BLaER1 (cell line): ENCODE data around the gene FUT2.
"Not testable (repeated sequence)": the region's sequence is repeated elsewhere in the genome, so short reads cannot be mapped to it uniquely, and the experiment has no call there.

Experiments used
- H3K27ac ChIP-seq: shearing (Covaris generic); formaldehyde crosslinking; 2 replicates; pipeline ENCODE4 v1.8.1; 2022
- H3K27me3 ChIP-seq: shearing (Covaris generic); formaldehyde crosslinking; 2 replicates; pipeline ENCODE4 v1.8.1; 2022
- H3K36me3 ChIP-seq: shearing (Covaris generic); formaldehyde crosslinking; 2 replicates; pipeline ENCODE4 v1.8.1; 2022
- H3K4me1 ChIP-seq: shearing (Covaris generic); formaldehyde crosslinking; 2 replicates; pipeline ENCODE4 v1.8.1; 2022
- H3K4me2 ChIP-seq: shearing (Covaris generic); formaldehyde crosslinking; 2 replicates; pipeline ENCODE4 v1.8.1; 2022
- H3K4me3 ChIP-seq: shearing (Covaris generic); formaldehyde crosslinking; 2 replicates; pipeline ENCODE4 v1.8.1; 2022
- H3K9ac ChIP-seq: shearing (Covaris generic); formaldehyde crosslinking; 2 replicates; pipeline ENCODE4 v1.8.1; 2022
- H3K9me3 ChIP-seq: shearing (Covaris generic); formaldehyde crosslinking; 2 replicates; pipeline ENCODE4 v1.8.1; 2022
- H4K20me1 ChIP-seq: shearing (Covaris generic); formaldehyde crosslinking; 2 replicates; pipeline ENCODE4 v1.8.1; 2022
- Cebpa-rat ChIP-seq: shearing (Covaris generic); IDR thresholded peaks from 2 replicates; pipeline ENCODE4 v1.8.1; 2022

FUT2 gene

GRCh38 chr19:48670699-48671445, 24.9 kb upstream of the FUT2 start:
- Histone ChIP-seq H4K20me1 (no peaks in the 10 kb centered on the region), H3K27me3 (no peaks in the 10 kb centered on the region), H3K4me1 (peaks cover 23% of the 10 kb centered on the region), H3K36me3 (no peaks in the 10 kb centered on the region), H3K4me2 (no peak overlapping the region), H3K4me3 (no peak overlapping the region), H3K9ac (no peak overlapping the region), H3K27ac (peak overlapping the region; percentile 35; the same call in 1 of the 2 replicates), H3K9me3 (no peaks in the 10 kb centered on the region)
- TF ChIP-seq Cebpa-rat = no peak

- no peaks in the 10 kb centered on the region for H4K20me1 ChIP-seq
- peaks cover 25% of the 10 kb centered on the region for H3K4me1 ChIP-seq
- peak overlapping the region; percentile 9; the same call in 1 of the 2 replicates for H3K4me2 ChIP-seq
- no peaks in the 10 kb centered on the region for H3K9me3 ChIP-seq
- H3K36me3 ChIP-seq = no peaks in the 10 kb centered on the region
- H3K27ac ChIP-seq = no peak overlapping the region
- H3K27me3 ChIP-seq = no peaks in the 10 kb centered on the region
- H3K9ac ChIP-seq = no peak overlapping the region
- H3K4me3 ChIP-seq = no peak overlapping the region
- no peak for TF ChIP-seq Cebpa-rat
Observed at GRCh38 chr19:48671446-48671995, 24.2 kb upstream of the FUT2 start.

- Histone ChIP-seq H3K9me3 (no peaks in the 10 kb centered on the region), H3K4me3 (no peak within 1 kb of the TSS), H3K4me1 (peaks cover 29% of the 10 kb centered on the region), H4K20me1 (no peaks in the 10 kb centered on the region), H3K36me3 (no peaks in the 10 kb centered on the region), H3K9ac (0 out of 2 replicates have a peak within 1 kb of the TSS, but pooled peaks have one; percentile 5), H3K27me3 (no peaks in the 10 kb centered on the region), H3K27ac (0 out of 2 replicates have a peak within 1 kb of the TSS, but pooled peaks have one; percentile 4), H3K4me2 (peak within 1 kb of the TSS; percentile 9; the same call in 1 of the 2 replicates)
- TF ChIP-seq Cebpa-rat = no peak
Observed at GRCh38 chr19:48672994-48673393, 22.8 kb upstream of the FUT2 start, which contains the start of gene NTN5. Gene NTN5, minus strand, starts transcription at chr19:48673017. Its CDS starts 2,031 bp downstream, at chr19:48670986.

GRCh38 chr19:48673436-48674100, 22.2 kb upstream of the FUT2 start:
- no peaks in the 10 kb centered on the region for H4K20me1 ChIP-seq
- no peak for TF ChIP-seq Cebpa-rat
- H3K4me3 ChIP-seq = no peak overlapping the region
- no peak overlapping the region for H3K27ac ChIP-seq
- peaks cover 35% of the 10 kb centered on the region for H3K4me1 ChIP-seq
- 0 out of 2 replicates have a peak overlapping the region, but pooled peaks have one; percentile 5 for H3K9ac ChIP-seq
- no peaks in the 10 kb centered on the region for H3K9me3 ChIP-seq
- H3K36me3 ChIP-seq = no peaks in the 10 kb centered on the region
- H3K4me2 ChIP-seq = no peak overlapping the region
- H3K27me3 ChIP-seq = no peaks in the 10 kb centered on the region

DNA sequence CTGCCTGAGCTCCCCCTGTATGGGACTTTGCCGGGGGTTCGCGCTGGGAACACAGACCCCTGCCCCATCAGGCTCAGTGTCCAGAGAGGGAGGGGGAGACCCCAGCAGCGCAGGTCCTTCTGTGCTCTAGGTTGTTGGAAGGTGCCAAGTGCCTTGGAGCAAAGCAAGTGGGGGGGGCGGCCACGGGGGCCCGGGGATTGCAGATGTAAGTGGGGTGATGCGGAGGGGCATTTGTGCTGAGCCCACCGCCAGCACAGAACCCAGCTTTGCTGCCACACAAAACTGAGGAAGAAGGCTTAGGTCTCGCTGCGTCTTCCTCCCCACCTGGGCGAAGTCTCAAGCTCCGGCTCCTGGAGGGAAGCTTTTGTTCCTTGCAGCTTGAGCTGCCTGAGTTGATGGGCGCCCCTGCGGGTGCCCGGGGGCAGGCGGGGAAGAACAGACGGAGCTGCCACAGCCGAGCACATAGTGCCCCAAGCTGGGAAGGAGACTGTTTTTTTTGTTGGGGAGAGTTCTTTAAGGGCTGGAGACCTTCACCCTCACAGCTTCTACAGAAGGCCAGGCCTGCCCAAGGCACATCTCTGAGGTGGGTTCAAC, 21.5 kb upstream of the FUT2 start:
- Histone ChIP-seq H3K4me1 (peaks cover 42% of the 10 kb centered on the region), H3K4me3 (no peak overlapping the region), H3K36me3 (no peaks in the 10 kb centered on the region), H3K27ac (0 out of 2 replicates have a peak overlapping the region, but pooled peaks have one; percentile 14), H3K9me3 (no peaks in the 10 kb centered on the region), H3K4me2 (peak overlapping the region; percentile 38; the same call in 1 of the 2 replicates), H3K27me3 (no peaks in the 10 kb centered on the region), H3K9ac (0 out of 2 replicates have a peak overlapping the region, but pooled peaks have one; percentile 5), H4K20me1 (no peaks in the 10 kb centered on the region)
- TF ChIP-seq Cebpa-rat = no peak

GRCh38 chr19:48674921-48675824, 20.6 kb upstream of the FUT2 start:
- no peak for TF ChIP-seq Cebpa-rat
- Histone ChIP-seq H3K4me2 (peak overlapping the region; percentile 38), H3K9me3 (no peaks in the 10 kb centered on the region), H3K9ac (peak overlapping the region; percentile 42; the same call in 1 of the 2 replicates), H3K36me3 (no peaks in the 10 kb centered on the region), H4K20me1 (no peaks in the 10 kb centered on the region), H3K27me3 (no peaks in the 10 kb centered on the region), H3K27ac (0 out of 2 replicates have a peak overlapping the region, but pooled peaks have one; percentile 41), H3K4me1 (peaks cover 51% of the 10 kb centered on the region), H3K4me3 (no peak overlapping the region)

DNA sequence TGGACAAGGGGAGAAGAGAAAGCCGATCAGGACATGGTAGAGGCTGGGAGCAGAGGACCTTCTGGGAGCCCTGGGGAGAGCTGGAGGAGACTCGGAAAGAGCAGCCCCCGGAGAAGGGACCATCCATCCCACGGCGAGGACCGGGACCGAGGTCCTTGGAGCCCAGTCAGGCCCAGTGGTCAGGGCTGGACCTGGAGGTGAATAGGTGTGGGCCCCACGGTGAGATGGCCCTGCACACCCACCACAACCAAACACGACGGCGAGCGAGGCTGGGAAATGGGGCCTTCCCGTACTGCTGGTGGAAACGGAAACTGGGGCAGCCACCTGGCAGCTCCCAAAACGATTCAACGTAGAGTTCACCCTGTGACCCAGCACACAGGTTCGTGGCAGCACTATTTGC, 19.3 kb upstream of the FUT2 start:
- H3K27me3 ChIP-seq = no peaks in the 10 kb centered on the region
- no peak overlapping the region for H3K4me3 ChIP-seq
- H3K27ac ChIP-seq = no peak overlapping the region
- no peaks in the 10 kb centered on the region for H3K36me3 ChIP-seq
- H3K4me2 ChIP-seq = no peak overlapping the region
- no peaks in the 10 kb centered on the region for H4K20me1 ChIP-seq
- TF ChIP-seq Cebpa-rat = no peak
- H3K9ac ChIP-seq = no peak overlapping the region
- H3K9me3 ChIP-seq = no peaks in the 10 kb centered on the region
- H3K4me1 ChIP-seq = peaks cover 64% of the 10 kb centered on the region

DNA sequence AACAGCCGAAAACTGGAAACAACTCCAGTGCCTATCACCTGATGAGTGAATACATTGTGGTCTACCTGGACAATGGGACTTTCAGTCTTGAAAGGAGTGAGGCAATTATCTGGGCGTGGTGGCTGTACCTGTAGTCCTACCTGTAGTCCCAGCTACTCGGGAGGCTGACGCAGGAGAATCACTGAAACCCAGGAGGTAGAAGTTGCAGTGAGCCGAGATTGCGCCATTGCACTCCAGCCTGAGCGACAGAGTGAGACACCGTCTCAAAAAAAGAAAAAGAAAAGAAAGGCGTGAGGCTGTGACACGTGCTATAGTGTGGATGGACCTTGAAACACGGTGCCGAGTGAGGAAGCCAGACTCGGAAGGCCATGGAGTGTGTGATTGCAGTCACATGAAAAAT, 18.9 kb upstream of the FUT2 start:
- no peaks in the 10 kb centered on the region for H3K9me3 ChIP-seq
- no peaks in the 10 kb centered on the region for H3K27me3 ChIP-seq
- no peak overlapping the region for H3K27ac ChIP-seq
- peaks cover 66% of the 10 kb centered on the region for H3K4me1 ChIP-seq
- no peak overlapping the region for H3K4me2 ChIP-seq
- no peak for TF ChIP-seq Cebpa-rat
- H4K20me1 ChIP-seq = no peaks in the 10 kb centered on the region
- no peak overlapping the region for H3K4me3 ChIP-seq
- H3K36me3 ChIP-seq = no peaks in the 10 kb centered on the region
- H3K9ac ChIP-seq = no peak overlapping the region

GRCh38 chr19:48678201-48678600, 17.6 kb upstream of the FUT2 start:
- H3K36me3 ChIP-seq = no peaks in the 10 kb centered on the region
- H3K9ac ChIP-seq = no peak overlapping the region
- no peak overlapping the region for H3K27ac ChIP-seq
- H3K4me3 ChIP-seq = no peak overlapping the region
- H3K27me3 ChIP-seq = no peaks in the 10 kb centered on the region
- H3K4me1 ChIP-seq = peaks cover 74% of the 10 kb centered on the region
- TF ChIP-seq Cebpa-rat = no peak
- H4K20me1 ChIP-seq = no peaks in the 10 kb centered on the region
- no peaks in the 10 kb centered on the region for H3K9me3 ChIP-seq
- H3K4me2 ChIP-seq = 0 out of 2 replicates have a peak overlapping the region, but pooled peaks have one; percentile 1

GRCh38 chr19:48680006-48680405, 15.8 kb upstream of the FUT2 start:
- not testable (repeated sequence) for H3K4me3 ChIP-seq, H4K20me1 ChIP-seq, H3K27me3 ChIP-seq, H3K9me3 ChIP-seq, H3K9ac ChIP-seq, H3K36me3 ChIP-seq
- peak overlapping the region; percentile 92 for H3K4me2 ChIP-seq
- peaks cover 81% of the 10 kb centered on the region for H3K4me1 ChIP-seq
- H3K27ac ChIP-seq = peak overlapping the region; percentile 82; the same call in 1 of the 2 replicates
